Stimulated activated CD8-positive, alpha-beta memory T cell treated with anti-CD3 and anti-CD28 coated beads, Interleukin-12 subunit alpha, Interleukin-12 subunit beta, amount 100 ng/mL, for 1 hour (primary cell): ENCODE measurements around the gene COPS7B.

Experiments
- DNase-seq: peaks from one replicate; pipeline ENCODE4 v3.0.0-alpha.2; 2020; ENCODE audit warnings: low read depth

The COPS7B gene

GRCh38 chr2:231785822-231786176 lies 446 bp upstream of the COPS7B start:
- no peak for DNase-seq

- no peak for DNase-seq
Measured at GRCh38 chr2:231786917-231787292, 660 bp downstream of the COPS7B start.

- no peak for DNase-seq
Measured at GRCh38 chr2:231791107-231791506, 4.9 kb downstream of the COPS7B start.

- DNase-seq: no peak
Measured at GRCh38 chr2:231794383-231794782, 8.1 kb downstream of the COPS7B start.

GRCh38 chr2:231795525-231796327 lies 9.5 kb downstream of the COPS7B start:
- DNase-seq: no peak

GRCh38 chr2:231800493-231801091 lies 14.3 kb downstream of the COPS7B start:
- no peak for DNase-seq

- no peak for DNase-seq
Measured at GRCh38 chr2:231803501-231804138, 17.4 kb downstream of the COPS7B start.

GRCh38 chr2:231807020-231807419 lies 20.8 kb downstream of the COPS7B start:
- no peak for DNase-seq

GRCh38 chr2:231810905-231811304 lies 24.7 kb downstream of the COPS7B start:
- DNase-seq: no peak

- DNase-seq: no peak
Measured at GRCh38 chr2:231816327-231817026, 30.2 kb downstream of the COPS7B start.

GRCh38 chr2:231819447-231820042 lies 33.3 kb downstream of the COPS7B start:
- DNase-seq: no peak

- no peak for DNase-seq
Measured at GRCh38 chr2:231820786-231821303, 34.6 kb downstream of the COPS7B start.

GRCh38 chr2:231821908-231822307 lies 35.7 kb downstream of the COPS7B start:
- no peak for DNase-seq

GRCh38 chr2:231853105-231853504 lies 66.9 kb downstream of the COPS7B start:
- no peak for DNase-seq

- DNase-seq: no peak
Measured at GRCh38 chr2:231854616-231855125, 68.4 kb downstream of the COPS7B start.

GRCh38 chr2:231856959-231857358 lies 70.7 kb downstream of the COPS7B start:
- no peak for DNase-seq
